IgD-negative memory B cell (primary cell): ENCODE measurements around the gene CCDC68. TPM values are rescaled to one million over a fixed set of nuclear protein-coding genes. Genes with fewer than 3 reads are reported as not detected.
"Not testable (repeated sequence)": the region's sequence is repeated elsewhere in the genome, so short reads cannot be mapped to it uniquely, and the experiment has no call there.

Source experiments
- H3K27ac Mint-ChIP-seq, 3 donors: one replicate each; pipeline ENCODE4 v1.8.0; 2020 to 2022; ENCODE audit warnings: mild to moderate bottlenecking in 3 of 3, mixed read lengths in 3 of 3, moderate library complexity in 1 of 3
- H3K27me3 Mint-ChIP-seq: one replicate; pipeline ENCODE4 v1.8.0; 2021; ENCODE audit warnings: mixed read lengths
- H3K36me3 Mint-ChIP-seq: one replicate; pipeline ENCODE4 v1.8.0; 2020; ENCODE audit warnings: mild to moderate bottlenecking, mixed read lengths
- H3K4me1 Mint-ChIP-seq, 3 donors: one replicate each; pipeline ENCODE4 v1.8.0; 2020 to 2022; ENCODE audit warnings: mixed read lengths in 3 of 3, mild to moderate bottlenecking in 1 of 3
- H3K4me3 Mint-ChIP-seq, 4 donors: one replicate each; pipeline ENCODE4 v1.8.0; 2020 to 2022; ENCODE audit warnings: mild to moderate bottlenecking in 4 of 4, mixed read lengths in 4 of 4, moderate library complexity in 3 of 4
- H3K9me3 Mint-ChIP-seq, 3 donors: one replicate each; pipeline ENCODE4 v1.8.0; 2020 to 2021; ENCODE audit warnings: mixed read lengths in 3 of 3, mild to moderate bottlenecking in 1 of 3
- polyA plus RNA-seq: library from polyadenylated mRNA; unstranded; fragments of 300-500 nt; fragmentation: Illumina TruSeq; gene quantifications from one replicate; pipeline ENCODE4 v1.2.3, GENCODE V29; 2021

Gene CCDC68
- polyA plus RNA-seq, 1 donor from 2014 or later, result not detected

GRCh38 chr18:54973046-54973445 lies 13.8 kb upstream of the CCDC68 start:
- H3K27ac Mint-ChIP-seq, result no peak overlapping the region
- H3K27me3 Mint-ChIP-seq, result no peaks in the 10 kb centered on the region
- peaks cover 6% of the 10 kb centered on the region for H3K36me3 Mint-ChIP-seq
- no peak overlapping the region for H3K4me3 Mint-ChIP-seq
- peaks cover 0 to 6% (median 6%) of the 10 kb centered on the region in 3 donors for H3K9me3 Mint-ChIP-seq
- peaks cover 0 to 5% (median 2%) of the 10 kb centered on the region in 3 donors for H3K4me1 Mint-ChIP-seq

GRCh38 chr18:54968807-54969206 lies 9.5 kb upstream of the CCDC68 start:
- peaks cover 0 to 9% (median 6%) of the 10 kb centered on the region in 3 donors for H3K9me3 Mint-ChIP-seq
- H3K4me1 Mint-ChIP-seq, result peaks cover 5 to 9% (median 8%) of the 10 kb centered on the region in 3 donors
- peaks cover 1% of the 10 kb centered on the region for H3K27me3 Mint-ChIP-seq
- no peak overlapping the region for H3K27ac Mint-ChIP-seq
- peaks cover 8% of the 10 kb centered on the region for H3K36me3 Mint-ChIP-seq
- peak overlapping the region in 1 of 4 donors; percentile 81 for H3K4me3 Mint-ChIP-seq

DNA sequence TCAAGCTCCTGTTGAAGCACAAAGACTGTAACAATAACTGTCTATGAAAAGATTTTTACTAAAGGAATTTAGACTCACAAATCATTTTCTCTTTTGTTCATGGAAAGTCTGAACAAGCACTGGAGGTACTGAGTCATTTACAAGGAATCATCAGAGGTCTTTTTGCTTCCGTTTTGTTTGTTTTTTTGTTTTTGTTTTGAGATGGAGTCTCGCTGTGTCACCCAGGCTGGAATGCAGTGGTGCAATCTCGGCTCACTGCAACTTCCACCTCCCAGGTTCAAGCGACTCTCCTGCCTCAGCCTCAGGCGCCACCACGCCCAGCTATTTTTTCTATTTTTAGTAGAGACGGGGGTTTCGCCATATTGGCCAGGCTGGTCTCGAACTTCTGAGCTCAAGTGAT lies 9.0 kb upstream of the CCDC68 start:
- peaks cover 0 to 11% (median 8%) of the 10 kb centered on the region in 3 donors for H3K9me3 Mint-ChIP-seq
- peaks cover 6 to 10% (median 9%) of the 10 kb centered on the region in 3 donors for H3K4me1 Mint-ChIP-seq
- H3K27me3 Mint-ChIP-seq, H3K27ac Mint-ChIP-seq, H3K4me3 Mint-ChIP-seq, H3K36me3 Mint-ChIP-seq: not testable (repeated sequence)

GRCh38 chr18:54967786-54968185 lies 8.5 kb upstream of the CCDC68 start:
- peaks cover 0 to 11% (median 8%) of the 10 kb centered on the region in 3 donors for H3K9me3 Mint-ChIP-seq

GRCh38 chr18:54964741-54965140 lies 5.5 kb upstream of the CCDC68 start:
- H3K4me3 Mint-ChIP-seq, result peak overlapping the region in 1 of 4 donors; percentile 39
- H3K9me3 Mint-ChIP-seq, result peaks cover 0 to 11% (median 8%) of the 10 kb centered on the region in 3 donors
- peaks cover 5% of the 10 kb centered on the region for H3K36me3 Mint-ChIP-seq
- peaks cover 9% of the 10 kb centered on the region for H3K27me3 Mint-ChIP-seq
- peaks cover 6 to 13% (median 10%) of the 10 kb centered on the region in 3 donors for H3K4me1 Mint-ChIP-seq
- H3K27ac Mint-ChIP-seq, result no peak overlapping the region

More at GRCh38 chr18:54967786-54968185, 8.5 kb upstream of the CCDC68 start:
- Mint-ChIP-seq H3K4me3 (no peak overlapping the region), H3K27ac (no peak overlapping the region), H3K27me3 (peaks cover 1% of the 10 kb centered on the region), H3K36me3 (peaks cover 5% of the 10 kb centered on the region), H3K4me1 (peaks cover 6 to 10% (median 9%) of the 10 kb centered on the region in 3 donors)

- Mint-ChIP-seq H3K36me3 (peaks cover 2% of the 10 kb centered on the region), H3K27me3 (peaks cover 17% of the 10 kb centered on the region), H3K9me3 (peaks cover 0 to 4% (median 2%) of the 10 kb centered on the region in 3 donors), H3K27ac (no peak overlapping the region), H3K4me1 (peaks cover 4 to 10% (median 8%) of the 10 kb centered on the region in 3 donors), H3K4me3 (no peak overlapping the region)
These were observed 3.8 kb upstream of the CCDC68 start for GRCh38 chr18:54962919-54963645.

- Mint-ChIP-seq H3K36me3 (peaks cover 2% of the 10 kb centered on the region), H3K27ac (no peak overlapping the region), H3K27me3 (peaks cover 18% of the 10 kb centered on the region)
These were observed 2.6 kb upstream of the CCDC68 start for GRCh38 chr18:54961868-54962267.

GRCh38 chr18:54961016-54961423 lies 1.8 kb upstream of the CCDC68 start:
- H3K27ac Mint-ChIP-seq, result no peak overlapping the region
- peaks cover 18% of the 10 kb centered on the region for H3K27me3 Mint-ChIP-seq
- peak overlapping the region in 2 of 4 donors; percentile 12 to 37 for H3K4me3 Mint-ChIP-seq
- peaks cover 0 to 2% (median 2%) of the 10 kb centered on the region in 3 donors for H3K9me3 Mint-ChIP-seq
- peaks cover 1% of the 10 kb centered on the region for H3K36me3 Mint-ChIP-seq
- H3K4me1 Mint-ChIP-seq, result peaks cover 4 to 10% (median 8%) of the 10 kb centered on the region in 3 donors

More at GRCh38 chr18:54961868-54962267, 2.6 kb upstream of the CCDC68 start:
- Mint-ChIP-seq H3K4me1 (peaks cover 4 to 10% (median 8%) of the 10 kb centered on the region in 3 donors), H3K9me3 (peaks cover 0 to 2% (median 2%) of the 10 kb centered on the region in 3 donors), H3K4me3 (no peak overlapping the region)

DNA sequence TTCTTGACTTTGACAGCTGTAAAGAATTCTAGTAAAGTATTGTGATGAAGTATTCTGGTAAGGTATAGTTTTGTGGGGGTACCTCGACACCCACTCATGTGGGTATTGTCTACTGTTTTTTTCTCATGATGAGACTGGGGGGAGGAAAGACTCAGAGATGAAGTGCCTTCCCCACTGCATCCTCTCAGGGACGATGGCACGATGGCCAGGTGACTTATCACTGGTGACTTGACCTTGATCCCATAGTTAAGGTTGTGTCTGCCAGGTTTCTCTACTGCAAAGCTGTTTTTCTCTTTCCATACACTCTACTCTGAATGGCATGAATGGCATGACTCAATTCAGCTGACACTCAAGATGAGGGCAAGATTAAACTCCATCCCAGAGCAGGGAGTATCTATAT lies 936 bp upstream of the CCDC68 start:
- peaks cover 18% of the 10 kb centered on the region for H3K27me3 Mint-ChIP-seq
- H3K27ac Mint-ChIP-seq, result no peak overlapping the region
- H3K4me3 Mint-ChIP-seq, result no peak overlapping the region
- H3K4me1 Mint-ChIP-seq, result peaks cover 4 to 10% (median 8%) of the 10 kb centered on the region in 3 donors
- peaks cover 0 to 2% (median 2%) of the 10 kb centered on the region in 3 donors for H3K9me3 Mint-ChIP-seq
- no peaks in the 10 kb centered on the region for H3K36me3 Mint-ChIP-seq

- Mint-ChIP-seq H3K27me3 (peaks cover 20% of the 10 kb centered on the region), H3K4me3 (no peak overlapping the region), H3K9me3 (no peaks in the 10 kb centered on the region), H3K4me1 (peaks cover 0 to 3% (median 0%) of the 10 kb centered on the region in 3 donors), H3K27ac (no peak overlapping the region), H3K36me3 (no peaks in the 10 kb centered on the region)
These were observed 1.3 kb downstream of the CCDC68 start for GRCh38 chr18:54957996-54958395.

- H3K4me1 Mint-ChIP-seq, result peaks cover 0 to 3% (median 0%) of the 10 kb centered on the region in 3 donors
- H3K36me3 Mint-ChIP-seq, result no peaks in the 10 kb centered on the region
- peaks cover 20% of the 10 kb centered on the region for H3K27me3 Mint-ChIP-seq
- H3K4me3 Mint-ChIP-seq, result no peak overlapping the region
- H3K9me3 Mint-ChIP-seq, result no peaks in the 10 kb centered on the region
- no peak overlapping the region for H3K27ac Mint-ChIP-seq
These were observed 1.9 kb downstream of the CCDC68 start for GRCh38 chr18:54957296-54957832.

DNA sequence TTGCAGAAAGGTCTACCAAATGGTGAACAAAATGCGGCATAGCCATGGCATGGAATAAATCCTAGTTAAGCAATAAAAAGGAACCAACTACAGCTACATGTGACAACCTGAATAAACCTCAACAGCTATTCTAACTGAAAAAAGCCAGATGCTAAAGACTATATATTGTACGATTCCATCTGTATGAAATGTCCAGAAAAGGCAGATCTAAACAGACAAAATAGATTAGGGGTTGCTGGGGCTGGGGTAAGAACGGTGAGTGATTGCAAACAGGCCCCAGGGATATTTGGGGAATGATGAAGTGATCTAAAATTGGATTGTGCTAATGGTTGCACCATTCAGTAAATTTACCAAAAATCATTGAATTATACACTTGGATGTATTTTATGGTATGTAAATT lies 2.8 kb downstream of the CCDC68 start:
- Mint-ChIP-seq H3K9me3 (no peaks in the 10 kb centered on the region), H3K4me3 (no peak overlapping the region), H3K36me3 (no peaks in the 10 kb centered on the region), H3K27ac (no peak overlapping the region), H3K4me1 (peaks cover 0 to 3% (median 0%) of the 10 kb centered on the region in 3 donors), H3K27me3 (peaks cover 20% of the 10 kb centered on the region)

GRCh38 chr18:54952026-54952425 lies 7.2 kb downstream of the CCDC68 start:
- no peaks in the 10 kb centered on the region for H3K36me3 Mint-ChIP-seq
- peaks cover 6% of the 10 kb centered on the region for H3K27me3 Mint-ChIP-seq
- peaks cover 0 to 3% (median 0%) of the 10 kb centered on the region in 3 donors for H3K4me1 Mint-ChIP-seq
- no peaks in the 10 kb centered on the region for H3K9me3 Mint-ChIP-seq
- H3K27ac Mint-ChIP-seq, result no peak overlapping the region
- H3K4me3 Mint-ChIP-seq, result no peak overlapping the region

DNA sequence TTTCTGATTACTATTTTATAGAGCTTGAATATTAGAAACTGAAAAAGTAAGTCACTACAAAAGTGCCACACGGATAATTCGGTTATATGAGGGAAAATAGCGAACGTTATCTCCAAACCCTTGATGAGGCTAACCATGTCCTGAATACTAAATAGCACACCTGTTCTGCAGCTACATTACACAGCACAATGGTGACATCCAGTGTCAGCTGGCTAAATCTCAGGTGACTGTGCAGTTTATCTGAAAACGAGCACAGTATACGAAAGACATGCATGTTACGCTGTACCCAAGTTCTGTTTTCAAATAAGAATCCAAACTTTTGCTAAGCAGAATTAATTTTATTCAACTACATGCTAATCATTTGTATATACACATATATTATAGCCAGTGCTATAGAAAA lies 9.0 kb downstream of the CCDC68 start:
- H3K9me3 Mint-ChIP-seq, result no peaks in the 10 kb centered on the region
- no peaks in the 10 kb centered on the region for H3K36me3 Mint-ChIP-seq
- H3K4me3 Mint-ChIP-seq, result no peak overlapping the region
- H3K27me3 Mint-ChIP-seq, result peaks cover 6% of the 10 kb centered on the region
- H3K27ac Mint-ChIP-seq, result no peak overlapping the region
- peaks cover 7 to 10% (median 8%) of the 10 kb centered on the region in 3 donors for H3K4me1 Mint-ChIP-seq

DNA sequence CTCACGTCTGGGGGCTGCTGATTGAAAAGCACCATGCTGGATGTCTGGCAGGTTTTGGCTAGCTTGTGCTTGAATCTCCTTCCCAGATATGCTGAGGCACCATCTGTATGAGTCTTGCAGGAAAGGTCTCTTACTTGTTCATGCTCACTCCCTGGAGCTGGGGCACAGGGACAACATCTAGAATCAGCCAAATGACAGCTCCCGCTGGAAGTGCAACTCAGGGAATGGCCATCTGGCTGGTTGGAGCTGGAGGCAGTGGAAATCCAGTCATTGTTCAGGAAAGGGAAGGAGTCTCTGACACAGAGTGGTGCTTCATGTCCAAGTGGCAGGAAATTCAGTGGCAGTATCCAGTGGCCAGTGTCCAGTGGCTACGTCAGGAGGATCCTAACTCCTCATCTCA lies 9.7 kb downstream of the CCDC68 start:
- no peaks in the 10 kb centered on the region for H3K9me3 Mint-ChIP-seq
- H3K4me1 Mint-ChIP-seq, result peaks cover 7 to 10% (median 8%) of the 10 kb centered on the region in 3 donors
- no peaks in the 10 kb centered on the region for H3K36me3 Mint-ChIP-seq
- no peak overlapping the region for H3K4me3 Mint-ChIP-seq
- peaks cover 5% of the 10 kb centered on the region for H3K27me3 Mint-ChIP-seq
- no peak overlapping the region for H3K27ac Mint-ChIP-seq
